ENCODE data around the gene HOXC9. TPM values are rescaled to one million over a fixed set of nuclear protein-coding genes. Genes with fewer than 3 reads are reported as not detected.

HOXC9 gene
- total and polyA plus RNA-seq, 5 experiments from 2014 or later: not detected

GRCh38 chr12:53965281-53966084 lies 34.5 kb upstream of the HOXC9 start:
- Mint-ChIP-seq H3K4me1 (peaks cover 21 to 38% (median 35%) of the 10 kb centered on the region in 4 donors), H3K27me3 (peaks cover 63 to 94% (median 84%) of the 10 kb centered on the region in 5 donors), H3K27ac (peak overlapping the region in 2 of 10 donors; percentile 20 to 85), H3K4me3 (peak overlapping the region; percentile 2 to 77 (median 56)), H3K36me3 (peaks cover 0 to 15% (median 7%) of the 10 kb centered on the region in 3 donors), H3K9me3 (peaks cover 0 to 5% (median 0%) of the 10 kb centered on the region in 9 donors)
- DNase-seq (no peak), ATAC-seq (no peak)
- POLR2A ChIA-PET: interaction anchor here (0.6 kb wide), 1 partner anchor 10 kb away, joined by 4 read pairs; no protein-coding TSS in a partner anchor

GRCh38 chr12:53966085-53966384 lies 33.9 kb upstream of the HOXC9 start:
- H3K4me3 Mint-ChIP-seq: peak overlapping the region in 9 of 10 donors; percentile 54 to 85 (median 74)
- H3K27ac Mint-ChIP-seq: no peak overlapping the region
- no peak for ATAC-seq
- H3K4me1 Mint-ChIP-seq: peaks cover 21 to 38% (median 34%) of the 10 kb centered on the region in 4 donors
- POLR2A ChIA-PET: interaction anchor here (0.7 kb wide), 1 partner anchor 22 kb away, joined by 5 read pairs; no protein-coding TSS in a partner anchor
- H3K27me3 Mint-ChIP-seq: peaks cover 63 to 95% (median 88%) of the 10 kb centered on the region in 5 donors
- peaks cover 0 to 13% (median 7%) of the 10 kb centered on the region in 3 donors for H3K36me3 Mint-ChIP-seq
- no peak for DNase-seq
- H3K9me3 Mint-ChIP-seq: peaks cover 0 to 5% (median 0%) of the 10 kb centered on the region in 9 donors

GRCh38 chr12:53966385-53967133 lies 33.4 kb upstream of the HOXC9 start:
- peak; percentile 12 to 22 for ATAC-seq
- Mint-ChIP-seq H3K4me1 (peaks cover 21 to 38% (median 34%) of the 10 kb centered on the region in 4 donors), H3K9me3 (peaks cover 0 to 5% (median 0%) of the 10 kb centered on the region in 9 donors), H3K27ac (peak overlapping the region in 1 of 10 donors; percentile 82), H3K4me3 (peak overlapping the region; percentile 54 to 85 (median 73)), H3K36me3 (peaks cover 0 to 13% (median 7%) of the 10 kb centered on the region in 3 donors), H3K27me3 (peaks cover 68 to 99% (median 93%) of the 10 kb centered on the region in 5 donors)
- POLR2A ChIA-PET: interaction anchor here (0.7 kb wide), 1 partner anchor 22 kb away, joined by 5 read pairs; no protein-coding TSS in a partner anchor
- no peak for DNase-seq

GRCh38 chr12:53967421-53967925 lies 32.5 kb upstream of the HOXC9 start:
- POLR2A ChIA-PET: no interaction called here
- Mint-ChIP-seq H3K4me3 (peak overlapping the region in 2 of 10 donors; percentile 49 to 56), H3K9me3 (peaks cover 0 to 7% (median 2%) of the 10 kb centered on the region in 9 donors), H3K4me1 (peaks cover 21 to 38% (median 34%) of the 10 kb centered on the region in 4 donors), H3K36me3 (peaks cover 2 to 13% (median 7%) of the 10 kb centered on the region in 3 donors), H3K27ac (peak overlapping the region in 1 of 10 donors; percentile 49), H3K27me3 (peaks cover 67 to 100% (median 93%) of the 10 kb centered on the region in 5 donors)
- DNase-seq (no peak), ATAC-seq (no peak)

- peaks cover 0 to 16% (median 9%) of the 10 kb centered on the region in 9 donors for H3K9me3 Mint-ChIP-seq
- DNase-seq: no peak
- no peak overlapping the region for H3K27ac Mint-ChIP-seq
- H3K4me3 Mint-ChIP-seq: no peak overlapping the region
- H3K4me1 Mint-ChIP-seq: peaks cover 23 to 42% (median 39%) of the 10 kb centered on the region in 4 donors
- peaks cover 71 to 100% (median 93%) of the 10 kb centered on the region in 5 donors for H3K27me3 Mint-ChIP-seq
- H3K36me3 Mint-ChIP-seq: peaks cover 3 to 18% (median 13%) of the 10 kb centered on the region in 3 donors
- POLR2A ChIA-PET: interaction anchor here (1.4 kb wide), 1 partner anchor 9 kb away, joined by 3 read pairs; no protein-coding TSS in a partner anchor
- ATAC-seq: no peak
Measured at GRCh38 chr12:53968214-53969127, 31.5 kb upstream of the HOXC9 start.

DNA sequence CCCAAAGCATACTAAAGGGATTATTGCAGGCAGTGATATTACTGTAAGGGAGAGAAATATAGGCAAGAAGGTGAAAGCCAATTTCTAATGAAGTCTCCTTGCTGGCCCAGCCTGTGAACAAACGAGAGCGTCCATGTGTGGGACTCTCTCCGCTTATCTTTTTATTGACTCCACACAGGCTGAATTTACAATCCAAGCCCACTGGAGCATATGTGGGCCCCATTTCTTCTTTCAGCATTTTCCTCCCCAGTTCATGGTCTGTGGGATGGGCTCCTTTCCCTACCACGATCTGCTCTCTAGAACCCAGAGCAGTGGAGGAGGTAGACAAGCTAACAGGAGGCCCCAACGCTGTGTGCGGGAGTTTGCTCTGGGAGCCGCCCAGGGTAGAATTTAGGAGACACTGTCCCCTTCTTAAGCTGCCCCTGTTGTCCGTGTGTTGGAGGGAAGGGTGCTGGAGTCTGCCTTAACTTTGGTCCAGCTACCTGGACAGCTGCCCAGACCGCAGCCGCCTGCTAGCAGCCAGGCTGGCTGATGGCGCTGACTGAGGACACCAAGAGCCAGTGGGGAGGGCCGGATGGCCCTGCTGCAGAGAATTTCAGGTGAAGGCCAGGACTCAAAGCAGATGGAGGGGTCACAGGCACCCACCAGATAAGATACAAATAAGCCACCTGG lies 30.2 kb upstream of the HOXC9 start:
- Mint-ChIP-seq H3K27me3 (peaks cover 63 to 100% (median 84%) of the 10 kb centered on the region in 5 donors), H3K36me3 (peaks cover 3 to 15% (median 8%) of the 10 kb centered on the region in 3 donors), H3K4me3 (no peak overlapping the region), H3K9me3 (peaks cover 0 to 18% (median 9%) of the 10 kb centered on the region in 9 donors), H3K4me1 (peaks cover 17 to 39% (median 34%) of the 10 kb centered on the region in 4 donors), H3K27ac (peak overlapping the region in 1 of 10 donors; percentile 79)
- DNase-seq (no peak), ATAC-seq (no peak)
- POLR2A ChIA-PET: interaction anchor here (0.6 kb wide), 1 partner anchor 259 kb away, joined by 3 read pairs; no protein-coding TSS in a partner anchor

DNA sequence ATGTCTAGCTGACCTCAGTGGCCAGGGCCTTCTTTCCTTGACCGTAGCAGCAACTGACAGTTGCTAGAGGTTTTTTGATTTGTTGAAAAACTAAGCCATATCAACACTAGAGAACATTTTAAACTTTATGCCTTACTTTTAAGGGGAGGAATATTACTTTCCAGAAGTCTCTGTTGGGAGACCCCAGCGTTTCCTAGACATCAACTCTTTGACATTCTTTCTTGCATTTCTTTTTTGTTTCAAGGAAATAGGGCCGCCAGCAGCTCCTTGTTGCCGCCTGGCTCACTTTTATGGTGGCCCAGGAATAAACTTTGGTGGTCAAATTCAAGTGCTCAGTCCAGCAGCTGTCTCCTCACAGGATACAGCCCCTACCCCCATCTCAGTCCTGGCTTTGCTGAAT lies 29.5 kb upstream of the HOXC9 start:
- DNase-seq (no peak), ATAC-seq (no peak)
- Mint-ChIP-seq H3K4me1 (peaks cover 16 to 37% (median 31%) of the 10 kb centered on the region in 4 donors), H3K4me3 (no peak overlapping the region), H3K27me3 (peaks cover 60 to 98% (median 80%) of the 10 kb centered on the region in 5 donors), H3K27ac (no peak overlapping the region), H3K36me3 (peaks cover 3 to 12% (median 8%) of the 10 kb centered on the region in 3 donors), H3K9me3 (peaks cover 0 to 18% (median 9%) of the 10 kb centered on the region in 9 donors)
- POLR2A ChIA-PET: no interaction called here

GRCh38 chr12:53971129-53971528 lies 28.8 kb upstream of the HOXC9 start:
- Mint-ChIP-seq H3K4me3 (no peak overlapping the region), H3K4me1 (peaks cover 13 to 37% (median 29%) of the 10 kb centered on the region in 4 donors), H3K36me3 (peaks cover 5 to 9% (median 8%) of the 10 kb centered on the region in 3 donors), H3K9me3 (peaks cover 0 to 21% (median 11%) of the 10 kb centered on the region in 9 donors), H3K27ac (peak overlapping the region in 1 of 10 donors; percentile 41), H3K27me3 (peaks cover 62 to 98% (median 82%) of the 10 kb centered on the region in 5 donors)
- POLR2A ChIA-PET: no interaction called here
- no peak for ATAC-seq
- no peak for DNase-seq

- no peak overlapping the region for H3K27ac Mint-ChIP-seq
- DNase-seq (no peak), ATAC-seq (no peak)
- H3K4me3 Mint-ChIP-seq: no peak overlapping the region
- POLR2A ChIA-PET: no interaction called here
- H3K27me3 Mint-ChIP-seq: peaks cover 58 to 98% (median 80%) of the 10 kb centered on the region in 5 donors
- H3K9me3 Mint-ChIP-seq: peaks cover 0 to 21% (median 11%) of the 10 kb centered on the region in 9 donors
- peaks cover 8 to 31% (median 23%) of the 10 kb centered on the region in 4 donors for H3K4me1 Mint-ChIP-seq
- peaks cover 5 to 8% (median 7%) of the 10 kb centered on the region in 3 donors for H3K36me3 Mint-ChIP-seq
Measured at GRCh38 chr12:53971686-53972085, 28.3 kb upstream of the HOXC9 start.

- Mint-ChIP-seq H3K4me1 (peaks cover 8 to 28% (median 21%) of the 10 kb centered on the region in 4 donors), H3K36me3 (peaks cover 5 to 13% (median 8%) of the 10 kb centered on the region in 3 donors), H3K27ac (peak overlapping the region in 1 of 10 donors; percentile 14), H3K9me3 (peaks cover 0 to 21% (median 11%) of the 10 kb centered on the region in 9 donors), H3K27me3 (peaks cover 58 to 98% (median 81%) of the 10 kb centered on the region in 5 donors), H3K4me3 (peak overlapping the region in 3 of 10 donors; percentile 12 to 41 (median 16))
- DNase-seq: no peak
- no peak for ATAC-seq
- POLR2A ChIA-PET: no interaction called here
Measured at GRCh38 chr12:53972152-53972702, 27.7 kb upstream of the HOXC9 start.
